Lower leg skin (tissue), 3 donors: ENCODE results near the gene SLC25A48.

Experiments used
- CTCF ChIP-seq, 3 donors: fragments of 450-650 bp; IDR thresholded peaks; one replicate each; pipeline ENCODE4 v1.5.1; 2016; ENCODE audit warnings: antibody characterized with exemption in 3 of 3, mild to moderate bottlenecking in 3 of 3, moderate library complexity in 2 of 3
- POLR2A ChIP-seq, 2 donors: fragments of 450-650 bp; IDR thresholded peaks; one replicate each; pipeline ENCODE4 v1.6.1; 2016 to 2017; ENCODE audit warnings: antibody characterized with exemption in 2 of 2, mild to moderate bottlenecking in 1 of 2, moderate library complexity in 1 of 2

- no peak for TF ChIP-seq CTCF (IDR thresholded peaks at IDR 0.05)
- TF ChIP-seq POLR2A (IDR thresholded peaks at IDR 0.05): no peak
These were observed 5.7 kb upstream of the SLC25A48 start for GRCh38 chr5:135828782-135829127.
